G401 (cell line): ENCODE data around the gene SLC36A4. TPM values are rescaled to one million over a fixed set of nuclear protein-coding genes. Genes with fewer than 3 reads are reported as not detected.
"Not testable (repeated sequence)": the region's sequence is repeated elsewhere in the genome, so short reads cannot be mapped to it uniquely, and the experiment has no call there.

ENCODE experiments used
- DNase-seq: peaks from one replicate; pipeline ENCODE4 v3.0.0-alpha.2; 2015; ENCODE audit warnings: low spot score
- in situ Hi-C: cut with HindIII; loops from 2 replicates; pipeline ENCODE4 v1.10.0; 2016; ENCODE audit warnings: low sequenced_read_pairs, mixed read lengths
- total RNA-seq: library from RNA; depleted of rRNA; stranded (reverse); fragments of >200 nt; shearing (Covaris generic); gene quantifications from 2 replicates; pipeline ENCODE4 v1.2.3, GENCODE V29; 2014

The SLC36A4 gene
- total RNA-seq, 1 experiment from 2014 or later: 9.5 TPM

DNA sequence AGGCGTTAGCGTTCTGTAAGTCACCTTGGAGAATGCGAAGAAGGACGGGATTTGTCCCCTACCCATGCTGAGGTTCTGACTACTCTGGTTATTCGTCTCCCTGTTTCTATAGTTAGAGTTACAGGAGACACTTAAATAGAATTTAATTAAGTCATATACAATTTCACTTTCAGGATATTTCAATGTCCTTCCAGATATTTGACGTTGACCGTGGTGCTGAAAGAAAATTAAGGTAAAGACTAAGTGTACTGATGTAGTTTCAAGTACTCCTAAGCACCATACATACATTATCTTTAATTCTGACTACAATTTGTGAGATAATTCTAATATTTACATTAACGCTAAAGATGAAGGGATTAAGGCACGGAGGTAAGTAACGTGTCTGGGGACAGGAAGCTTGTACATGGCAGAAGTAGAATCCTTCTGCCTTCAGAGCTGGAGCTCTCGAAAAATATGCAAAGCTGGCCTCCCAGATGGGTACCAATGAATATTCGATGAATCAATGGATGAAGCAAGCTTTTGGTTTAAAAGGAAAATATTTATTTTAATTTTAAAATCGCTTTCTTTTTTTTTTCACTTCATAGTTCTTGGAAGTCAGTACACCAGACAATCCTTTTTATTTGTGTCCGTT lies 539 bp upstream of the SLC36A4 start:
- peak; percentile 59 for DNase-seq
- in situ Hi-C loops: no loop called here

DNA sequence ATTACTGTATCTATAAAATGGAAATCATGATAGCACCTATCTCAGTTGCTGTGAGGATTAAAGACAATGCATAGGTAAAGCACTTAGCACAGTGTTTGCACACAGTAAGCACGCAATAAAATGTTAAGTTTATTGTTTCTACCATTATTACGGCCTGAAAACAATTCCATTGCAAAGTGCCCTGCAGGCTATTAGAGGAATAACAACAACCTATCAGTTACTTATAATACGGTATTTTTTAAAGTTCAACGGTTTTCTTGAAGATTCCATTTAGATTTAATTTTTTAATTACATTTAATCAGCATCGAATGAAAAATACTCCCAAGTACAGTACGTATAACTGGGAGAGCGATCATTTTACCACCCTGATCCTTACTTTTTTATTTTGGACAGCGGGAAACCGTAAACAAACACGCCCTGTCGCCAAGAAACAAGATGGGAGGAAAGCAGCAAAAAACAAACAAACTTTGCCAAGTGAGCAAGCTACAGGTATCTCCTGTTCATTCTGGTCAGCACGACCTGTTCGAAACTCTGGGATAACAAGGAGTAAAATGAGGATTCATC lies 893 bp downstream of the SLC36A4 start:
- no peak for DNase-seq
- in situ Hi-C loops: no loop called here

DNA sequence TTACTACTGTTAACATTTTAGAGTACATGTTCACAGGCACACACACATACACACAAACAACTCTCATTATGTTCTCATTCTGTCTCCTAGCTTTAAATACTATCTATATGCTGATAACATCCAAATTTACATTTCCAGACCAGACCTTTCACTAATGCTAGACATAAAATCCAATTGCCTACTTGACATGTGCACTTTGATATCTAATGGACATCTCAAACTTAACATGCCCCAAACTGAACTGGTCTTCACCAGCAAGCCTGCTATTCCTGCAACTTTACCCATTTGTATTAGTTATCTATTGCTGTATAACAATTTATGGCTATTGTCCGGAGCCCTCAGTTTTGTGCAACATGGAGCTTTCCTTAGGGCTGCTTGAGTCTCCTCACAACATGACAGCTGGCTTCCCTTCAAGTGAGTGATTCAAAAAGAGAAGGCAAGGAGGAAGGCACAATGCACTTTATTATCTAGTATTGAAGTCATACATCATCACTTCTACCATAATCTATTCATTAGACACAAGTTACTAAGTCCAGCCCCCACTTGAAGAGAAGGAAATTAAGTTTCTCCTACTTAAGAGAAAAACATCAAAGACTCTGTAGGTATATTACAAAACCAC lies 3.0 kb downstream of the SLC36A4 start:
- in situ Hi-C loops: no loop called here

DNA sequence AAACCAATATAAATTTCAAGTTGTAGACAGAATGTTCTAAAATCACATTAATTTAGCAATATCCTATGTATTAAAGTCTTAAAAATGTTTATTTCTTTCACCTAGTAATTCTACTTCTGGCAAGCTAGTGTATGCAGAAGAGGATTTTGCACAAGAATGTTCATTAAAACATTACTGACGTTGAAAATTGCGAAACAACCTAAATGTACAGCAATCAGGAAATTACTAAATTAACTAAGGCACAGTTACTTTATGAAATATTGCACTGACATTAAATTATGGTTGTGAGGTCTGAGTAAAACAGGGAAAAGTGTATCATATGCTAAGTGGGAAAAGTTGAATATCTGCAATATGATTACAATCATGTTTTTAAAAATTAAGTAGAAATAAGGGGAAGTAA lies 4.1 kb downstream of the SLC36A4 start:
- in situ Hi-C loops: no loop called here
- no peak for DNase-seq

More for the DNA sequence above, 3.0 kb downstream of the SLC36A4 start:
- peak; percentile 11 for DNase-seq

DNA sequence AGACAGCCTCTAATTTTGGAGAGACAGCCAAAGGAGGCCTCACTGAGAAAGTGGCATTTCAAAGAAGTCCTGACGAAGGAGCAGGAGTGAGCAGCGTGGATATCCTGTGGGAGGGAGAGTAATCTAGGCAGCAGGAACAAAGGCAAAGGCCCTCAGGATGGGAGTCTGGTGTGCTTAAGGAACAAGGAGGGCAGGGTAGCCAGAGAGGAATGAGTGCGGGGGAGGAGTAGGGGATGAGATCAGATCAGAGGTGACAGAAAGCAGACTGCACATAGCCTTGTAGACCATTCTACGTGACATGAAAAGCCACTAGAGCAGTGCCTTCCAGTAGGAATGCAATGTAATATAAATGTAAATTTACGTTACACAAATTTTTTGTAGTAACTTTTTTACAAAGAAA lies 5.6 kb downstream of the SLC36A4 start:
- in situ Hi-C loops: no loop called here
- DNase-seq: no peak

DNA sequence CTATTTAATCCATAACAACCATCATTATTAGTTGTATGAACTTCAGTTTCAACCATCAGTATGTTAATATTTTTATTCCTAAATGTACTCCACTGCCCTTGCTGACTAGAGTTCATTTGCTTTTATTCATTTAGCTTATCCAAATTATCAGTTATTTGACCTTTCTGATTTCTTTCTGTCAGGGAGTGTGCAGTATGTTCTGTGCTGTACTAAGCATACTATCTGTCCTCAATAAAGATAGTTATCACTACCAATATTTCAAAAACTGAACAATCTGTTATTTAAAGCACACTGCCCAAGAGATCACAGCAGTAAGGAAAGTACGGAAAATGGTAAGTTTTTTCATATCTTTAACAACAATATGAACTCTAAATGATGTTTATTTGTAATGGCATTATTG lies 8.3 kb downstream of the SLC36A4 start:
- in situ Hi-C loops: no loop called here

DNA sequence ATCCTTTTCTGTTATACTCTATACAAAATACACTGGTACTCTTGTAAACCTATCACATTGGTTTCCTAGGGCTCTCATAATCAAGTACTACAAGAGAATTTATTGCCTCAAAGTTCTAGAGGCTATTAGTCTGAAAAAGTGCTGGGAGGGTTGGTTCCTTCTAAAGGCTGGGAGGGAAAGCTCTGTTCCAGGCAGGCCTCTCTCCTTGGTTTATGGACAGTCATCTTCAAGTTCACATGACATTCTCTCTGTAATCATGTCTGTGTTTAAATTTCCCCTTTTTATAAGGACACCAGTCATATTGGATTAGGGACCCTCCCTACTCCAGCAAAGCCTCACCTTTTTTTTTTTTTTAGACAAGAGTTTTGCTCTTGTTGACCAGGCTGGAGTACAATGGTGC lies 9.1 kb downstream of the SLC36A4 start:
- in situ Hi-C loops: no loop called here
- DNase-seq: no peak

More for the DNA sequence above, 8.3 kb downstream of the SLC36A4 start:
- no peak for DNase-seq

DNA sequence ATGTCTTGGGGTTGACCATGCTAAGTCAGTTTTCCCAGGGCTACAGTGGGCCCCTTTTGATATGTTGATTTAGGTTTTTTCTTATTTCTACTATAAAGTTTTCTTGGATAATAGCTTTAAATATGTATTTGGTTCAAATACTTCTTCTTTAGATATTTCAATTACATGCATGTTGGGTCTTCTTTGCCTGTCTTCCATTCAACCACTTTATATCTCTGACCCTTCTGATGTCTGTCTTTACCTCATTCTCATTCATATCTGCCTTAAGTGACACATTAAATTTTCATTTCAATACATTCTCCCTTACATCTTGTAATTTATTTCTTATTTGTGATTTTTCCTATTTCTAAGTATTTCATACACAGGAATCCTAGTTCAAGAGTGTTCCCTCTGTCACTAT lies 10.5 kb downstream of the SLC36A4 start:
- in situ Hi-C loops: no loop called here

DNA sequence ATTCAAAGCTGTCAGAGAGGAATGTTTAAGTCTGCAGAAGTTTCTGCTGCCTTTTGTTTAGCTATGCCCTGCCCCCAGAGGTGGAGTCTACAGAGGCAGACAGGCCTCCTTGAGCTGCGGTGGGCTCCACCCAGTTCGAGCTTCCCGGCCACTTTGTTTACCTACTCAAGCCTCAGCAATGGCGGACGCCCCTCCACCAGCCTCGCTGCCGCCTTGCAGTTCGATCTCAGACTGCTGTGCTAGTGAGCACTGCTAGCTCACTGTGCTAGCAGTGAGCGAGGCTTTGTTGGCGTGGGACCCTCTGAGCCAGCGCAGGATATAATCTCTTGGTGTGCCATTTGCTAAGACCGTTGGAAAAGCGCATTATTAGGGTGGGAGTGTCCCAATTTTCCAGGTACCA lies 19.9 kb downstream of the SLC36A4 start:
- DNase-seq, in situ Hi-C loops: not testable (repeated sequence)

More for the DNA sequence above, 10.5 kb downstream of the SLC36A4 start:
- no peak for DNase-seq

DNA sequence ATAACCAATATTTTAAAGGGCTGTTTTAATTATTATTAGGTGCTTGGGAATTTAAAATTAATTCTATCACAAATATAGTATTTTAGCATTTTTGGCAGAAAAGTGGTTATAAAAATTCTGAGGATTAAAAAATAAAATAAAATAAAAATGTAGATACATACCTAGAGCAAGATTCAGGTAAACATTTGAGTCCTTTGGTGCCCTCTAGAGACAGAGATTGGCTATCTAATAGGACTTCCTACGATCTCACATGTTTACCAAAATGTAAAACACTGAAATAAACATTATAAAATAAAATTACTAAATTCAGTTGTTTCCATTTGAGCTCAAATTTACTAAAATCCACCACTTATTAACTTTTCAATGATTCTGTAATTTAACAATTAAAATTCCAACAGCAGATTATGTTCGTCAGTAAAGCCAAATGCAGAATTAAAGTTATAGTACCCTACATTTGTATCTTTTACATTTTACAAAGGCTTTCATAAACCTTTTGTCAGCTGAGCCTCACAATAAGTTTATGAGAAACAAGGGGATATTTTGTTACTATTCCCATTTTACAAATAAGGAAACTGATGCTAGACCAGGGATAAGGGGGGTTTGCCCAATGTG lies 27.7 kb downstream of the SLC36A4 start:
- in situ Hi-C loops: no loop called here
- peak; percentile 26 for DNase-seq

DNA sequence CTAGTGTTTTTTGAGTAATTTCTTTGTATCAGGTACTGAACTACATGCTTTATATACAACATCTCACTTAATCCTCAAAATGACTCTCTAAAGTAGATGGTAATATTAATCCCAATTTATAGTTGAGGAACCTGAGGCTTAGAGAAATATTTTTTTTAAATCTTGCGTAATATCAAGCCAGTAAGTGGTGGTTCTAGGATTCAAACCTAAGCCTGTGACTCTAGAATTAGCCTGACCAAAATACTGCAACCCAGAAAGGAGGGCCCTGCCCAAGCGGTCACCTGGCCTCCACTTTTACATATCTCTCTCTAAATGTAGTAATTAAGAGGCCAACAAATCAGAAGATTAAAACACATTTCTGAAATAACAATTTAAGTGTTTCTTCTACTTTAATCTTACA lies 28.6 kb downstream of the SLC36A4 start:
- no peak for DNase-seq
- in situ Hi-C loops: no loop called here

DNA sequence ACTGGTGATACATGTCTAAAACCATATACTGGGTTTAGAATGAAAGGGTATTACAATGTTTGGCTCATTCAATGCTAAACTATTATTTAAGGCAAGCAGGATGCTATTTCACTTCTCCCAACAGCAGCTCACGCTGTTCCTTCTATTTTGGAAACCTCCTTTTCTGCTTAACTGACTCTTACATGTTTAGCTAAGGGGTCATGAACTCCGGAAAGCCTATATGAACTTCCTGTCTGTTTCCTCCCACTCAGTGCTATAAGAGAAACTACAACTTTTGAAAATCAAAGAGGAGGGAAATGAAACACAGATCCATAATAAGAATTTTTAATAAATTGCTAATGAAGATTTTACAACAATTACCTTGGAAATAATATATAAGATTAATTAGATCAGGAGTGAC lies 30.9 kb downstream of the SLC36A4 start:
- DNase-seq: no peak
- in situ Hi-C loops: no loop called here

DNA sequence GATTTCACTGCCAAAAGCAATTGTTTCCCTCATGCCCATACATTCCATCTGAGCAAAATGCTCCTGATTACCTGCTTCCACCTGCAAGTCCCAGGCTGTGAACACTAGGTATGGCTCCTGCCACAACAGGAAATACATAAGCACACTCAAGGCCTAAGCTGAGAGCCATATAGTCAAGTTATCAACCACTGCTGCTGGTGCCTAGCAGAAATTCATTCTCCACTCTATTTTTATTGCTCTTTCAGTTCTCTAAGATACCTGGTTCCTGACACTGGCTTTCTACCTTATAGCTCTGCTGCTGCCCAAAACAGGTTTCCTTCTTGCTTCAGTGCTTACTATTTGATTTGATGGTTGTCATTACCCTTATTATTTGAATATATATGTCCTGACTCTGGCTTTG lies 31.6 kb downstream of the SLC36A4 start:
- no peak for DNase-seq
- in situ Hi-C loops: no loop called here

DNA sequence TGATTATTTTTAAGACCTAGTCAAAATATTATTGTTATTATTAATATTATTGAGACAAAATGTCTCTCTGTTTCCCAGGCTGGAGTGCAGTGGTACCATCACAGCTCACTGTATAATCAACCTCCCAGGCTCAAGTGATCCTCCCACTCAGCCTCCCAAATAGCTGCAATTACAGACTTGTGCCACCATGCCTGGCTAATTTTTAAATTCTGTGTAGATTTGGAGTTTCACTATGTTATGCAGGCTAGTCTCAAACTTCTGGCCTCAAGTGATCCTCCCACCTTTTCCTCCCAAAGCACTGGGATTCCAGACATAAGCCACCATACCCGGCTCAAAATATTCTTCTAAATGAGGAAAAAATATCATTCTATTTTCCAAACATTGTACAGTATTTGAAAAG lies 37.0 kb downstream of the SLC36A4 start:
- in situ Hi-C loops: no loop called here
- DNase-seq: no peak

DNA sequence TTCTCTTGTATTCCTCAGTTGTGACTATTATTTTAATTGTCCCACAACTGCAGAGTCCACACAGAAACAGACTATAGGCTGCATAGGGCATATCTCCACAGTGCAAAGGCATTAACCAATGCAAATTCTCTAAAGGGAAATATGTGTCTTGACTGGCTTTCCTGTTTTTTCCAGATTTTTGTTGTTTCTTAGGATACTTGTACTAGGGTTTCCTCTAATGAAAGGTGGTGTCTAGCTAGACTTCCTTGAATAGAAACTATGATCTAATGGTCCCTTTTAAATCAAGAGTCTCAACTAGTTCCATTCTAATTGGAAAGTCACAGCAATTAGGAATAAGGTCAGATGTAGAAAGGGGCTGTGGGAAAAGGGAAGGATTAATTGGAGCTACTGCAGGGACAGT lies 37.6 kb downstream of the SLC36A4 start:
- DNase-seq: no peak
- in situ Hi-C loops: no loop called here

DNA sequence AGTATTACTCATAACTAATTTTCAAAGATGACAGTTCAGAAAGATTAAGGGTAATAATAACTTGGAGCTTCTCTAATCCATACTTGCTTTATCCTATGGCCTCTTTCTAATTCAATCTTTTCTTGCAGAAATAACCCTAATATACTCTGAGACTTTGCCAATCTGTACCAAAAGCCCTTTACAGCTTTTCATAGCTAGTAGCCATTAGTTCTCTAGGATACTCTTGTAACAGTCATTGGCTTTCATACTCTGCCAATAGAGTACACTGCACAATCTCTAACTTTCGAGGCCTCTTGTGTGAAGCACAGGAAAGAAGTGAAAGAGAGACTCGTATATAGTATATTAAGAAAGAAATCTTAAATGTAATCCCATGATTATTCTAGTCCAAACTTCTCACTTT lies 38.1 kb downstream of the SLC36A4 start:
- DNase-seq: no peak
- in situ Hi-C loops: no loop called here

DNA sequence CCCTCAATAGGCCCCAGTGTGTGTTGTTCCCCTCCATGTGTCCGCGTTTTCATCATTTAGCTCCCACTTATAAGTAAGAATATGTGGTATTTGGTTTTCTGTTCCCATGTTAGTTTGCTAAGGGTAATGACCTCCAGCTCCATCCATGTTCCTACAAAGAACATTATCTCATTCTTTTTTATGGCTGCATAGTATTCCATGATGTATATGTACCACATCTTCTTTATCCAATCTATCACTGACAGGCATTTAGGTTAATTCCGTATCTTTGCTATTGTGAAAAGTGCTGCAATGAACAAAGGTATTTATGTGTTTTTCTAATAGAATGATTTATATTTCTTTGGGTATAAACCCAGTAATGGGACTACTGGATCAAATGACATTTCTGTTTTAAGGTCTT lies 42.1 kb downstream of the SLC36A4 start:
- in situ Hi-C loops: no loop called here

DNA sequence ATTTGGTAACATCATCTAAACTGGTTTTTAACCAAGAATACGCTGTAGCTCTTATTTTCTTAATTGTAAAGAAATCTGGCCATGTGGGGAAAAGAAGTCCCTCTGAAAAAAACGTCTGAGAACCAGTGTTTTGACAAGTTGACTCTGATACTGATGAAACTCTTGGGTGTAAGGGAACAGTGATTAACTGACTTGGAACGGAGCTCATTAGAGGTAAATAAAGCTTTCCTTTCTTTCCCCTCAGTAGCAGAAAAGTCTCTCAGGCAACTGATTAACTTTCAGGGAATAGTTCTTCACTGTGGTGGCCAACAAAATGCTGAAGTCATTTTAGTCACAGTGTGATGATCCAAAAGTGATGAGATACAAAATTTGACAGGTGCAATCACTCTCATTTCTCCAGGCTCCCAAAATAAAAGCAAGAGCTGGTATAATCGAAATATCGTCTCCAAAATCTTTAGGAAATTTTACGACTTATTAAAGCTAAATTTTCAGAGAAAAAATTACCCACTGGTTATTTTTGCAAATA lies 52.3 kb downstream of the SLC36A4 start:
- no peak for DNase-seq
- in situ Hi-C loops: no loop called here

More for the DNA sequence above, 42.1 kb downstream of the SLC36A4 start:
- DNase-seq: no peak

DNA sequence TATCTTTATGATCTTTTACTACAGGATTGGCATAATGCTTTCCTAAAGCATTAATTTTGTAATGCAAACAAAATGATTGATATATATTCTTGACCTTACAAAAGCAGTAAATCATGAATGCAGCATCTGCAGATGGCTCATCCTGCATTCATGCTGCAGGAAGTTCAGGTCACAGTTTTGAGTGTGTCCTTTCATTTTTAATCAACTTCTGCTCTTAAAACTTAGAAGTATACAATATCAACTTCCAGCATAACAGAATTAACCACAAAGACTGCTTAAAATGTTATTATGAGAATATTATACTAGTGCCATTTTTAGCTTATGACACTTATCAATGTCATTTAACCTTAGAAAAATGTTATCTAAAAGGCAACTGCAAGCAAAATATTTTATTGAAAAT lies 54.0 kb downstream of the SLC36A4 start:
- in situ Hi-C loops: no loop called here
- no peak for DNase-seq

DNA sequence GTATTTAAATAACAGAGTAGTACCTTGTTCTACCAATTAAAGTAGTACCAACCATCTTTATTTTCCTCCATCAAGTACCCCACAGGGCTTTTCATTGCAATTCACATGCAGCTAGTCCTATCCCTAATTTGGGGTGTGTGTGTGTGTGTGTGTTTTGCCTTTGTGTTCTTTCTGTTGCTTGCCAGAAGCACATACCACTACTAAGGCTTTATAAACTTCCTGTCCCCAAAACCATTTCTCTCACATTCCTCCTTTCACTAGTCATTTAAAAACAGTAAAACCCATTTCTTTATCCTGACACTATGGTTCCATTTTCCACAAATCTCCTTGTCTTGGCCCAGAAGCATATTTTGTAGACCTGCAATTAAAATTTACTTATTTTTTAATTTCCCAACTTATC lies 54.6 kb downstream of the SLC36A4 start:
- DNase-seq: no peak
- in situ Hi-C loops: no loop called here
